ENCODE measurements around the gene SLC16A6.
"Not testable (repeated sequence)": the region's sequence is repeated elsewhere in the genome, so short reads cannot be mapped to it uniquely, and the experiment has no call there.

Gene SLC16A6

GRCh38 chr17:68231131-68231530 lies 59.8 kb downstream of the SLC16A6 start:
- H3K4me3 ChIP-seq (ENCODE audit: low read depth, low read length); H3K36me3 ChIP-seq (ENCODE audit: control insufficient read depth, insufficient read depth, low read length); H3K9ac ChIP-seq (ENCODE audit: low read depth, low read length); H3K27me3 ChIP-seq (ENCODE audit: control insufficient read depth, insufficient read depth, low read length); H3K9me3 ChIP-seq (ENCODE audit: control insufficient read depth, insufficient read depth, low read length); H3K4me1 ChIP-seq (ENCODE audit: control insufficient read depth, insufficient read depth, low read length); H3K27ac ChIP-seq (ENCODE audit: low read depth, low read length): not testable (repeated sequence)

- no peak overlapping the region for H3K4me3 ChIP-seq (ENCODE audit: low read depth, low read length)
- no peaks in the 10 kb centered on the region for H3K4me1 ChIP-seq (ENCODE audit: control insufficient read depth, insufficient read depth, low read length)
- H3K9me3 ChIP-seq (ENCODE audit: control insufficient read depth, insufficient read depth, low read length): no peaks in the 10 kb centered on the region
- H3K27me3 ChIP-seq (ENCODE audit: control insufficient read depth, insufficient read depth, low read length): no peaks in the 10 kb centered on the region
- no peak overlapping the region for H3K9ac ChIP-seq (ENCODE audit: low read depth, low read length)
- no peaks in the 10 kb centered on the region for H3K36me3 ChIP-seq (ENCODE audit: control insufficient read depth, insufficient read depth, low read length)
- H3K27ac ChIP-seq (ENCODE audit: low read depth, low read length): no peak overlapping the region
These were observed 61.3 kb downstream of the SLC16A6 start for GRCh38 chr17:68229619-68230018.

- Histone ChIP-seq H3K4me1 (ENCODE audit: control insufficient read depth, insufficient read depth, low read length) (no peaks in the 10 kb centered on the region), H3K4me3 (ENCODE audit: low read depth, low read length) (no peak overlapping the region), H3K9ac (ENCODE audit: low read depth, low read length) (no peak overlapping the region)
These were observed 61.9 kb downstream of the SLC16A6 start for GRCh38 chr17:68228817-68229570.

GRCh38 chr17:68228039-68228680 lies 62.8 kb downstream of the SLC16A6 start:
- not testable (repeated sequence) for H3K4me3 ChIP-seq (ENCODE audit: low read depth, low read length); H3K9ac ChIP-seq (ENCODE audit: low read depth, low read length); H3K4me1 ChIP-seq (ENCODE audit: control insufficient read depth, insufficient read depth, low read length)

More at GRCh38 chr17:68228817-68229570, 61.9 kb downstream of the SLC16A6 start:
- Histone ChIP-seq H3K27ac (ENCODE audit: low read depth, low read length) (no peak overlapping the region), H3K9me3 (ENCODE audit: control insufficient read depth, insufficient read depth, low read length) (no peaks in the 10 kb centered on the region), H3K27me3 (ENCODE audit: control insufficient read depth, insufficient read depth, low read length) (no peaks in the 10 kb centered on the region), H3K36me3 (ENCODE audit: control insufficient read depth, insufficient read depth, low read length) (no peaks in the 10 kb centered on the region)

GRCh38 chr17:68225055-68225454 lies 65.9 kb downstream of the SLC16A6 start:
- H3K36me3 ChIP-seq (ENCODE audit: control insufficient read depth, insufficient read depth, low read length); H3K27me3 ChIP-seq (ENCODE audit: control insufficient read depth, insufficient read depth, low read length); H3K4me3 ChIP-seq (ENCODE audit: low read depth, low read length); H3K9me3 ChIP-seq (ENCODE audit: control insufficient read depth, insufficient read depth, low read length); H3K9ac ChIP-seq (ENCODE audit: low read depth, low read length); H3K27ac ChIP-seq (ENCODE audit: low read depth, low read length); H3K4me1 ChIP-seq (ENCODE audit: control insufficient read depth, insufficient read depth, low read length): not testable (repeated sequence)

More at GRCh38 chr17:68228039-68228680, 62.8 kb downstream of the SLC16A6 start:
- not testable (repeated sequence) for H3K36me3 ChIP-seq (ENCODE audit: control insufficient read depth, insufficient read depth, low read length); H3K9me3 ChIP-seq (ENCODE audit: control insufficient read depth, insufficient read depth, low read length); H3K27me3 ChIP-seq (ENCODE audit: control insufficient read depth, insufficient read depth, low read length); H3K27ac ChIP-seq (ENCODE audit: low read depth, low read length)

- Histone ChIP-seq H3K9me3 (ENCODE audit: control insufficient read depth, insufficient read depth, low read length) (no peaks in the 10 kb centered on the region), H3K4me3 (ENCODE audit: low read depth, low read length) (no peak overlapping the region), H3K27me3 (ENCODE audit: control insufficient read depth, insufficient read depth, low read length) (no peaks in the 10 kb centered on the region), H3K4me1 (ENCODE audit: control insufficient read depth, insufficient read depth, low read length) (no peaks in the 10 kb centered on the region), H3K36me3 (ENCODE audit: control insufficient read depth, insufficient read depth, low read length) (0 out of 2 replicates have a peak, but pooled peaks cover 6% of the 10 kb centered on the region), H3K27ac (ENCODE audit: low read depth, low read length) (no peak overlapping the region), H3K9ac (ENCODE audit: low read depth, low read length) (no peak overlapping the region)
These were observed 68.3 kb downstream of the SLC16A6 start for GRCh38 chr17:68222606-68223005.

GRCh38 chr17:68221786-68222185 lies 69.1 kb downstream of the SLC16A6 start:
- Histone ChIP-seq H3K36me3 (ENCODE audit: control insufficient read depth, insufficient read depth, low read length) (0 out of 2 replicates have a peak, but pooled peaks cover 6% of the 10 kb centered on the region), H3K4me1 (ENCODE audit: control insufficient read depth, insufficient read depth, low read length) (no peaks in the 10 kb centered on the region), H3K27me3 (ENCODE audit: control insufficient read depth, insufficient read depth, low read length) (no peaks in the 10 kb centered on the region), H3K9ac (ENCODE audit: low read depth, low read length) (no peak overlapping the region), H3K27ac (ENCODE audit: low read depth, low read length) (no peak overlapping the region), H3K9me3 (ENCODE audit: control insufficient read depth, insufficient read depth, low read length) (no peaks in the 10 kb centered on the region), H3K4me3 (ENCODE audit: low read depth, low read length) (no peak overlapping the region)

- not testable (repeated sequence) for H3K27me3 ChIP-seq (ENCODE audit: control insufficient read depth, insufficient read depth, low read length); H3K27ac ChIP-seq (ENCODE audit: low read depth, low read length); H3K36me3 ChIP-seq (ENCODE audit: control insufficient read depth, insufficient read depth, low read length); H3K4me1 ChIP-seq (ENCODE audit: control insufficient read depth, insufficient read depth, low read length); H3K9ac ChIP-seq (ENCODE audit: low read depth, low read length); H3K4me3 ChIP-seq (ENCODE audit: low read depth, low read length); H3K9me3 ChIP-seq (ENCODE audit: control insufficient read depth, insufficient read depth, low read length)
These were observed 70.1 kb downstream of the SLC16A6 start for GRCh38 chr17:68220786-68221185.

GRCh38 chr17:68220186-68220585 lies 70.7 kb downstream of the SLC16A6 start:
- H3K9ac ChIP-seq (ENCODE audit: low read depth, low read length); H3K36me3 ChIP-seq (ENCODE audit: control insufficient read depth, insufficient read depth, low read length); H3K4me3 ChIP-seq (ENCODE audit: low read depth, low read length); H3K4me1 ChIP-seq (ENCODE audit: control insufficient read depth, insufficient read depth, low read length); H3K27me3 ChIP-seq (ENCODE audit: control insufficient read depth, insufficient read depth, low read length); H3K9me3 ChIP-seq (ENCODE audit: control insufficient read depth, insufficient read depth, low read length); H3K27ac ChIP-seq (ENCODE audit: low read depth, low read length): not testable (repeated sequence)

- H3K36me3 ChIP-seq (ENCODE audit: control insufficient read depth, insufficient read depth, low read length); H3K27me3 ChIP-seq (ENCODE audit: control insufficient read depth, insufficient read depth, low read length): not testable (repeated sequence)
These were observed 71.5 kb downstream of the SLC16A6 start for GRCh38 chr17:68219429-68219828.

More at GRCh38 chr17:68219429-68219828, 71.5 kb downstream of the SLC16A6 start:
- H3K9me3 ChIP-seq (ENCODE audit: control insufficient read depth, insufficient read depth, low read length); H3K4me3 ChIP-seq (ENCODE audit: low read depth, low read length); H3K4me1 ChIP-seq (ENCODE audit: control insufficient read depth, insufficient read depth, low read length); H3K9ac ChIP-seq (ENCODE audit: low read depth, low read length); H3K27ac ChIP-seq (ENCODE audit: low read depth, low read length): not testable (repeated sequence)
